OCI-LY1 (cell line): Measurements from ENCODE around the gene NDUFS8.

ENCODE experiments used
- H2AFZ ChIP-seq: fragments of 200-600 bp; sonication (generic), shearing (Covaris generic); 2 replicates; pipeline ENCODE4 v1.6.0; 2014; ENCODE audit warnings: antibody characterized with exemption, mild to moderate bottlenecking, low read length
- H3F3A ChIP-seq: fragments of 200-600 bp; sonication (generic), shearing (Covaris generic); 2 replicates; pipeline ENCODE4 v1.6.0; 2014; ENCODE audit warnings: mild to moderate bottlenecking, antibody characterized with exemption, low read length, moderate library complexity; ENCODE audit not compliant: insufficient read depth
- H3K27ac ChIP-seq: fragments of 200-600 bp; sonication (generic); 2 replicates; pipeline ENCODE4 v1.5.1; 2014; ENCODE audit warnings: low read length, mixed run types, mild to moderate bottlenecking, low read depth; ENCODE audit not compliant: poor library complexity, severe bottlenecking
- H3K27me3 ChIP-seq: fragments of 200-600 bp; sonication (generic); 2 replicates; pipeline ENCODE4 v1.6.0; 2014; ENCODE audit warnings: antibody characterized with exemption, mild to moderate bottlenecking, low read length, moderate library complexity; ENCODE audit not compliant: insufficient read depth
- H3K36me3 ChIP-seq: fragments of 200-600 bp; sonication (generic); 2 replicates; pipeline ENCODE4 v1.6.1; 2014; ENCODE audit warnings: mild to moderate bottlenecking, antibody characterized with exemption, low read length, moderate library complexity, mixed read lengths; ENCODE audit not compliant: insufficient read depth
- H3K4me1 ChIP-seq: fragments of 200-600 bp; sonication (generic); 2 replicates; pipeline ENCODE4 v1.5.1; 2014; ENCODE audit warnings: mild to moderate bottlenecking, low read length, moderate library complexity; ENCODE audit not compliant: insufficient read depth, severe bottlenecking
- H3K4me2 ChIP-seq: fragments of 200-600 bp; sonication (generic), shearing (Covaris generic); 2 replicates; pipeline ENCODE4 v1.6.1; 2014; ENCODE audit warnings: low read length
- H3K4me3 ChIP-seq: fragments of 200-600 bp; sonication (generic); 2 replicates; pipeline ENCODE4 v1.5.1; 2014; ENCODE audit warnings: low read length, low read depth, mild to moderate bottlenecking, mixed read lengths; ENCODE audit not compliant: poor library complexity, severe bottlenecking
- H3K79me2 ChIP-seq: fragments of 200-600 bp; shearing (Covaris generic); 2 replicates; pipeline ENCODE4 v1.6.1; 2016; ENCODE audit warnings: mixed run types, low read length, mixed read lengths; ENCODE audit not compliant: insufficient read depth
- H3K9ac ChIP-seq: fragments of 200-600 bp; sonication (generic), shearing (Covaris generic); 2 replicates; pipeline ENCODE4 v1.6.1; 2014; ENCODE audit warnings: mild to moderate bottlenecking, low read length, mixed read lengths
- H3K9me2 ChIP-seq: fragments of 200-600 bp; sonication (generic), shearing (Covaris generic); 2 replicates; pipeline ENCODE4 v1.6.1; 2014; ENCODE audit warnings: low read depth, mild to moderate bottlenecking, low read length, mixed read lengths
- H3K9me3 ChIP-seq: fragments of 200-600 bp; shearing (Covaris generic); 2 replicates; pipeline ENCODE4 v1.6.1; 2014; ENCODE audit warnings: low read length, mixed read lengths
- H4K20me1 ChIP-seq: fragments of 200-600 bp; sonication (generic), shearing (Covaris generic); 2 replicates; pipeline ENCODE4 v1.6.0; 2016; ENCODE audit warnings: mild to moderate bottlenecking, low read length; ENCODE audit not compliant: insufficient read depth
- EZH2 ChIP-seq: fragments of 200-600 bp; sonication (generic), shearing (Covaris generic); IDR thresholded peaks from 2 replicates; pipeline ENCODE4 v1.8.0; 2017; ENCODE audit warnings: borderline replicate concordance, mixed run types, mild to moderate bottlenecking, antibody characterized with exemption, low read length, moderate library complexity, mixed read lengths
- TF ChIP-seq, protein P1 (sequence below): fragments of 200-600 bp; sonication (generic), shearing (Covaris generic); IDR thresholded peaks from 2 replicates; pipeline ENCODE4 v1.5.1; 2017; ENCODE audit warnings: mild to moderate bottlenecking, antibody characterized with exemption, low read length, moderate library complexity, mixed read lengths

The NDUFS8 gene

GRCh38 chr11:68020575-68020974 lies 9.9 kb upstream of the NDUFS8 start:
- Histone ChIP-seq H3K4me2 (no peak overlapping the region), H3K9ac (no peak overlapping the region), H3K9me3 (no peaks in the 10 kb centered on the region), H3K9me2 (no peaks in the 10 kb centered on the region), H3K36me3 (no peaks in the 10 kb centered on the region; the same call in 1 of the 2 replicates), H3K27ac (no peak overlapping the region), H2AFZ (no peak overlapping the region), H3K79me2 (no peaks in the 10 kb centered on the region), H3F3A (no peaks in the 10 kb centered on the region), H3K4me3 (no peak overlapping the region), H3K4me1 (no peaks in the 10 kb centered on the region), H3K27me3 (peaks cover 5% of the 10 kb centered on the region), H4K20me1 (no peaks in the 10 kb centered on the region)
- TF ChIP-seq EZH2: no peak
- TF ChIP-seq, protein P1, sequence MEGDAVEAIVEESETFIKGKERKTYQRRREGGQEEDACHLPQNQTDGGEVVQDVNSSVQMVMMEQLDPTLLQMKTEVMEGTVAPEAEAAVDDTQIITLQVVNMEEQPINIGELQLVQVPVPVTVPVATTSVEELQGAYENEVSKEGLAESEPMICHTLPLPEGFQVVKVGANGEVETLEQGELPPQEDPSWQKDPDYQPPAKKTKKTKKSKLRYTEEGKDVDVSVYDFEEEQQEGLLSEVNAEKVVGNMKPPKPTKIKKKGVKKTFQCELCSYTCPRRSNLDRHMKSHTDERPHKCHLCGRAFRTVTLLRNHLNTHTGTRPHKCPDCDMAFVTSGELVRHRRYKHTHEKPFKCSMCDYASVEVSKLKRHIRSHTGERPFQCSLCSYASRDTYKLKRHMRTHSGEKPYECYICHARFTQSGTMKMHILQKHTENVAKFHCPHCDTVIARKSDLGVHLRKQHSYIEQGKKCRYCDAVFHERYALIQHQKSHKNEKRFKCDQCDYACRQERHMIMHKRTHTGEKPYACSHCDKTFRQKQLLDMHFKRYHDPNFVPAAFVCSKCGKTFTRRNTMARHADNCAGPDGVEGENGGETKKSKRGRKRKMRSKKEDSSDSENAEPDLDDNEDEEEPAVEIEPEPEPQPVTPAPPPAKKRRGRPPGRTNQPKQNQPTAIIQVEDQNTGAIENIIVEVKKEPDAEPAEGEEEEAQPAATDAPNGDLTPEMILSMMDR: no peak; the same call in 1 of the 2 replicates

GRCh38 chr11:68021167-68021787 lies 9.2 kb upstream of the NDUFS8 start:
- Histone ChIP-seq H3K9me3 (no peaks in the 10 kb centered on the region), H2AFZ (no peak overlapping the region), H4K20me1 (no peaks in the 10 kb centered on the region), H3K79me2 (no peaks in the 10 kb centered on the region), H3K4me3 (no peak overlapping the region), H3K27ac (no peak overlapping the region), H3K4me1 (no peaks in the 10 kb centered on the region), H3K4me2 (no peak overlapping the region), H3F3A (no peaks in the 10 kb centered on the region), H3K36me3 (no peaks in the 10 kb centered on the region; the same call in 1 of the 2 replicates), H3K9me2 (no peaks in the 10 kb centered on the region), H3K27me3 (peaks cover 5% of the 10 kb centered on the region), H3K9ac (no peak overlapping the region)
- no peak for TF ChIP-seq EZH2
- TF ChIP-seq, protein P1: peak; percentile 49

DNA sequence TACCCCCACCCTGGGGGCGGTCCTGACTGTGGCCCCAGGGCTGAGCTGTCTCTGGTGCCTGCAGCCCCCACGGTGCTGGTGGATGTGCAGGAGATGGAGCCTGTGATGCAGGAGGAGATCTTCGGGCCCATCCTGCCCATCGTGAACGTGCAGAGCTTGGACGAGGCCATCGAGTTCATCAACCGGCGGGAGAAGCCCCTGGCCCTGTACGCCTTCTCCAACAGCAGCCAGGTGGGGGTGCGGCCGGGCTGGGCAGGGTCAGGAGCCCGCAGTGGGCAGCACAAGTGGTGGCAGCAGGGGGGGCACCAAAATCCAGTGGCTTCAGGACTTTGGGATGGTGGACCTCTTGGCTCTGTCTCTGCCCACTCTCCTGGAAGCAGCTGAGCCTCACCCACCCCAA lies 8.0 kb upstream of the NDUFS8 start:
- no peaks in the 10 kb centered on the region for H3K9me2 ChIP-seq
- H3K4me1 ChIP-seq: peaks cover 5% of the 10 kb centered on the region
- TF ChIP-seq EZH2: no peak
- H3K9ac ChIP-seq: no peak overlapping the region
- no peak overlapping the region for H2AFZ ChIP-seq
- no peaks in the 10 kb centered on the region for H4K20me1 ChIP-seq
- no peaks in the 10 kb centered on the region for H3F3A ChIP-seq
- H3K27ac ChIP-seq: no peak overlapping the region
- H3K27me3 ChIP-seq: peaks cover under 1% of the 10 kb centered on the region; the same call in 1 of the 2 replicates
- H3K4me2 ChIP-seq: no peak overlapping the region
- no peaks in the 10 kb centered on the region; the same call in 1 of the 2 replicates for H3K36me3 ChIP-seq
- no peaks in the 10 kb centered on the region for H3K9me3 ChIP-seq
- no peaks in the 10 kb centered on the region for H3K79me2 ChIP-seq
- H3K4me3 ChIP-seq: no peak overlapping the region

GRCh38 chr11:68024508-68024907 lies 6.0 kb upstream of the NDUFS8 start:
- H3K9me3 ChIP-seq: no peaks in the 10 kb centered on the region
- no peaks in the 10 kb centered on the region for H4K20me1 ChIP-seq
- no peak overlapping the region for H3K4me3 ChIP-seq
- no peaks in the 10 kb centered on the region for H3K79me2 ChIP-seq
- H3K27ac ChIP-seq: no peak overlapping the region
- H3F3A ChIP-seq: no peaks in the 10 kb centered on the region
- H2AFZ ChIP-seq: no peak overlapping the region
- no peaks in the 10 kb centered on the region; the same call in 1 of the 2 replicates for H3K36me3 ChIP-seq
- no peak for TF ChIP-seq EZH2
- TF ChIP-seq, protein P1: no peak
- H3K9me2 ChIP-seq: no peaks in the 10 kb centered on the region
- H3K4me2 ChIP-seq: no peak overlapping the region
- H3K9ac ChIP-seq: no peak overlapping the region
- peaks cover 12% of the 10 kb centered on the region for H3K4me1 ChIP-seq
- H3K27me3 ChIP-seq: no peaks in the 10 kb centered on the region
